Measurements from ENCODE around the gene SLC35F4.

GRCh38 chr14:57656853-57657252 lies 209.0 kb downstream of the SLC35F4 start:
- no peak for TF ChIP-seq ELF4 (IDR thresholded peaks at IDR 0.05)
- TF ChIP-seq, protein P1, sequence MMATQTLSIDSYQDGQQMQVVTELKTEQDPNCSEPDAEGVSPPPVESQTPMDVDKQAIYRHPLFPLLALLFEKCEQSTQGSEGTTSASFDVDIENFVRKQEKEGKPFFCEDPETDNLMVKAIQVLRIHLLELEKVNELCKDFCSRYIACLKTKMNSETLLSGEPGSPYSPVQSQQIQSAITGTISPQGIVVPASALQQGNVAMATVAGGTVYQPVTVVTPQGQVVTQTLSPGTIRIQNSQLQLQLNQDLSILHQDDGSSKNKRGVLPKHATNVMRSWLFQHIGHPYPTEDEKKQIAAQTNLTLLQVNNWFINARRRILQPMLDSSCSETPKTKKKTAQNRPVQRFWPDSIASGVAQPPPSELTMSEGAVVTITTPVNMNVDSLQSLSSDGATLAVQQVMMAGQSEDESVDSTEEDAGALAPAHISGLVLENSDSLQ (IDR thresholded peaks at IDR 0.05), result no peak
- TF ChIP-seq FOXA1 (IDR thresholded peaks at IDR 0.05), result no peak
- no peak for TF ChIP-seq BHLHE40 (IDR thresholded peaks at IDR 0.05; ENCODE audit: borderline replicate concordance)
- TF ChIP-seq TARDBP (IDR thresholded peaks at IDR 0.05), result no peak
- no peak for TF ChIP-seq SUZ12 (IDR thresholded peaks at IDR 0.05)
- TF ChIP-seq NFRKB (IDR thresholded peaks at IDR 0.05), result no peak
- no peak for TF ChIP-seq SP1 (IDR thresholded peaks at IDR 0.05)
- TF ChIP-seq FOXM1 (IDR thresholded peaks at IDR 0.05; ENCODE audit: borderline replicate concordance), result no peak
- TF ChIP-seq L3MBTL2 (conservative IDR thresholded peaks at IDR 0.05), result no peak
- no peak for TF ChIP-seq ZNF384 (IDR thresholded peaks at IDR 0.05)
- no peak for TF ChIP-seq ARNT (IDR thresholded peaks at IDR 0.05)
- TF ChIP-seq FOXK2 (IDR thresholded peaks at IDR 0.05), result no peak
- TF ChIP-seq HDGF (IDR thresholded peaks at IDR 0.05; ENCODE audit: borderline replicate concordance), result no peak

Data from HEK293T (cell line).